GM12878 (cell line): ENCODE results near the gene FOXP3. TPM values are rescaled to one million over a fixed set of nuclear protein-coding genes. Genes with fewer than 3 reads are reported as not detected.

Experiments
- ATAC-seq: fragments of 200-7000 bp; cut with Tn5 transposase; 3 replicates; pipeline ENCODE4 v1.9.1; 2020; ENCODE audit warnings: mild to moderate bottlenecking, moderate library complexity
- BruUV-seq: library from RNA; stranded (reverse); fragments of 400-500 nt; replicated peaks from 2 replicates; lab custom pipeline; 2021; lab: Mats Ljungman, UMichigan
- CTCF ChIA-PET: fragments of 300-600 bp; sonication (Branson Sonifier 250); formaldehyde crosslinking; extraction: SDS; loops from one replicate; lab custom pipeline; 2021; ENCODE audit warnings: inconsistent platforms; lab: Yijun Ruan, JAX
- POLR2A ChIA-PET: fragments of 350-600 bp; formaldehyde crosslinking; extraction: SDS; loops from one replicate; lab custom pipeline; 2021; ENCODE audit warnings: inconsistent platforms; lab: Charles Lee
- RAD21 ChIA-PET: fragments of 300-600 bp; sonication (Branson Sonifier 250); formaldehyde crosslinking; loops from one replicate; lab custom pipeline; 2023; ENCODE audit warnings: antibody characterized with exemption; ENCODE audit not compliant: unreplicated experiment; lab: Charles Lee
- SMC1A ChIA-PET: fragments of 300-600 bp; sonication (Branson Sonifier 250); formaldehyde crosslinking; loops from one replicate; lab custom pipeline; 2023; ENCODE audit not compliant: unreplicated experiment, uncharacterized antibody; lab: Charles Lee
- DNase-seq: peaks from one replicate; pipeline ENCODE4 v3.0.0-alpha.2; 2011; ENCODE audit warnings: low read depth, low spot score
- FAIRE-seq: peaks from 3 replicates; lab custom pipeline; 2011; peaks lifted over from hg19 to GRCh38; lab: Jason Lieb, UNC
- H2AFZ ChIP-seq: 2 replicates; pipeline ENCODE4 v1.6.0; 2011; ENCODE audit warnings: low read depth, low read length, control low read depth; ENCODE audit not compliant: control insufficient read depth
- H3K27ac ChIP-seq: 2 replicates; pipeline ENCODE4 v1.5.1; 2011; ENCODE audit warnings: control low read depth; ENCODE audit not compliant: control insufficient read depth, insufficient read depth
- H3K27me3 ChIP-seq, 2 experiments: replicated peaks in 1 of 2; 2 replicates each; pipeline versions ENCODE4 v1.6.0 to v1.6.1; 2011; ENCODE audit warnings: low read length in 1 of 2; ENCODE audit not compliant: control insufficient read depth in 2 of 2, insufficient read depth in 2 of 2
- H3K36me3 ChIP-seq, 2 experiments: 2 replicates each; pipeline ENCODE4 v1.5.1; 2011; ENCODE audit warnings: low read length in 1 of 2; ENCODE audit not compliant: control insufficient read depth in 2 of 2, insufficient read depth in 2 of 2
- H3K4me1 ChIP-seq: 2 replicates; pipeline ENCODE4 v1.6.1; 2011; ENCODE audit warnings: mild to moderate bottlenecking, low read length, moderate library complexity, mixed read lengths; ENCODE audit not compliant: control insufficient read depth, insufficient read depth
- H3K4me2 ChIP-seq: 2 replicates; pipeline ENCODE4 v1.6.0; 2011; ENCODE audit warnings: control low read depth; ENCODE audit not compliant: control insufficient read depth, insufficient read depth
- H3K4me3 ChIP-seq: fragments of 200-600 bp; sonication (generic); 2 replicates; pipeline ENCODE4 v1.5.1; 2016
- H3K79me2 ChIP-seq: 2 replicates; pipeline ENCODE4 v1.6.0; 2011; ENCODE audit warnings: low read length; ENCODE audit not compliant: control insufficient read depth, insufficient read depth
- H3K9ac ChIP-seq: 2 replicates; pipeline ENCODE4 v1.8.0; 2011; ENCODE audit warnings: low read length, control low read depth, mixed read lengths; ENCODE audit not compliant: control insufficient read depth, insufficient read depth
- H3K9me3 ChIP-seq: replicated peaks from 3 replicates; pipeline ENCODE4 v1.5.1; 2011; ENCODE audit warnings: mild to moderate bottlenecking, low read length; ENCODE audit not compliant: control insufficient read depth, insufficient read depth
- H4K20me1 ChIP-seq: 2 replicates; pipeline ENCODE4 v1.6.0; 2011; ENCODE audit not compliant: control insufficient read depth, insufficient read depth
- ATF3 ChIP-seq: IDR thresholded peaks from 2 replicates; pipeline ENCODE4 v1.6.1; 2011; ENCODE audit warnings: low read depth, mild to moderate bottlenecking, low read length, moderate library complexity, borderline replicate concordance; ENCODE audit errors: extremely low read depth
- CHD2 ChIP-seq: IDR thresholded peaks from 2 replicates; pipeline ENCODE4 v1.6.1; 2011; ENCODE audit warnings: low read depth, low read length, improper control_type of control experiment, borderline replicate concordance
- FOS ChIP-seq: IDR thresholded peaks from 3 replicates; pipeline ENCODE4 v1.6.1; 2011; ENCODE audit warnings: borderline replicate concordance; ENCODE audit not compliant: insufficient read length; ENCODE audit errors: extremely low read depth
- FOXK2 ChIP-seq: fragments of 450-650 bp; IDR thresholded peaks from 2 replicates; pipeline ENCODE4 v1.6.1; 2017; ENCODE audit warnings: mild to moderate bottlenecking, moderate library complexity
- IKZF1 ChIP-seq: fragments of 450-650 bp; conservative IDR thresholded peaks from 2 replicates; pipeline ENCODE4 v1.6.1; 2017; ENCODE audit warnings: antibody characterized with exemption, mild to moderate bottlenecking
- NFIC ChIP-seq: IDR thresholded peaks from 2 replicates; pipeline ENCODE4 v1.6.1; 2012; ENCODE audit warnings: low read depth, mild to moderate bottlenecking, inconsistent platforms, low read length, moderate library complexity
- NR2C2 ChIP-seq: IDR thresholded peaks from 2 replicates; pipeline ENCODE4 v1.6.1; 2011; ENCODE audit warnings: borderline replicate concordance, low read depth; ENCODE audit not compliant: control insufficient read depth, insufficient read length
- SMARCA5 ChIP-seq: fragments of 450-650 bp; IDR thresholded peaks from 2 replicates; pipeline ENCODE4 v1.6.1; 2017; ENCODE audit warnings: mild to moderate bottlenecking
- USF1 ChIP-seq: IDR thresholded peaks from 2 replicates; pipeline ENCODE4 v1.6.1; 2011; ENCODE audit warnings: borderline replicate concordance, low read depth, mild to moderate bottlenecking, moderate library complexity, mixed read lengths, low read length; ENCODE audit not compliant: insufficient read depth; ENCODE audit errors: extremely low read length
- ZNF217 ChIP-seq: fragments of 450-650 bp; IDR thresholded peaks from 2 replicates; pipeline ENCODE4 v1.6.1; 2017; ENCODE audit warnings: antibody characterized with exemption, mild to moderate bottlenecking
- WGBS: methylation state at CpG from one replicate; pipeline ENCODE4 v1.1.6; 2016; ENCODE audit warnings: low lambda C conversion rate; ENCODE audit not compliant: insufficient replicate concordance, insufficient coverage; ENCODE audit errors: missing lambda C conversion rate; 5-methylcytosine and 5-hydroxymethylcytosine counted together
- in situ Hi-C: fragments of 300-500 bp; cut with MboI; formaldehyde crosslinking; loops from 9 replicates; pipeline ENCODE4 v1.14.3; 2018; ENCODE audit warnings: mixed read lengths
- intact Hi-C: fragments of 100-400 bp; cut with micrococcal nuclease; formaldehyde crosslinking; loops from one replicate; pipeline ENCODE4 v1.14.2; 2022; ENCODE audit not compliant: unreplicated experiment
- polyA plus RNA-seq, 11 experiments: library from polyadenylated mRNA; depleted of rRNA in 4 of 11; unstranded in 6 of 11; stranded (reverse) in 5 of 11; fragments of >200 nt; fragmentation: Nextera tagmentation in 4 of 11; fragmentation: Illumina TruSeq in 1 of 11; extraction: Ambion mirVana in 4 of 11; extraction: Trizol in 1 of 11; gene quantifications; 1 replicate in 1 of 11; 2 replicates in 10 of 11; pipeline versions ENCODE4 v1.2.1 to v1.2.3, GENCODE V29; 2011 to 2016; ENCODE audit warnings: inconsistent platforms in 2 of 11, missing spikeins in 2 of 11, low read depth in 1 of 11
- total RNA-seq, 4 experiments: library from RNA; depleted of rRNA in 3 of 4; stranded (reverse); fragments of >200 nt in 3 of 4; fragmentation: Illumina TruSeq in 1 of 4; extraction: Trizol in 1 of 4; gene quantifications; 2 replicates each; pipeline versions ENCODE4 v1.2.1 to v1.2.3, GENCODE V29; 2013 to 2021

Gene FOXP3
- total and polyA plus RNA-seq, 10 of the 15 experiments (the other 5 are each of a cell fraction or from before 2014, with no cell fraction given): 0.02 to 0.21 (median 0.08) TPM; not detected in 3

GRCh38 chrX:49232525-49232924 lies 32.0 kb downstream of the FOXP3 start:
- ChIA-PET POLR2A (no interaction called here), CTCF (interaction anchor here (1.1 kb wide), 1 partner anchor 40 kb away, joined by 3 read pairs; no protein-coding TSS in a partner anchor)

More at GRCh38 chrX:49232525-49232924, 32.0 kb downstream of the FOXP3 start:
- RAD21 ChIA-PET: no interaction called here
- SMC1A ChIA-PET: no interaction called here
- Histone ChIP-seq H3K79me2 (peaks cover 3% of the 10 kb centered on the region; the same call in 1 of the 2 replicates), H3K9ac (no peak overlapping the region), H3K4me3 (no peak overlapping the region), H3K27me3 (no peaks in the 10 kb centered on the region), H3K27ac (no peak overlapping the region), H2AFZ (no peak overlapping the region), H4K20me1 (no peaks in the 10 kb centered on the region), H3K36me3 (no peaks in the 10 kb centered on the region), H3K4me1 (peaks cover 5% of the 10 kb centered on the region), H3K4me2 (no peak overlapping the region), H3K9me3 (no peaks in the 10 kb centered on the region; the same call in 2 of the 3 replicates)
- TF ChIP-seq IKZF1 (no peak), FOXK2 (no peak), CHD2 (no peak), ZNF217 (no peak), USF1 (no peak), FOS (no peak), ATF3 (no peak), NR2C2 (no peak), NFIC (no peak), SMARCA5 (no peak)
- in situ Hi-C loops: no loop called here
- WGBS: 13% methylated on average over 2 of the region's 2 CpGs
- no peak for DNase-seq
- ATAC-seq: no peak
- no peak for FAIRE-seq
- intact Hi-C loops: no loop called here
- BruUV-seq: no TSS peak
